H1 (cell line): Measurements from ENCODE around the gene ZNF839. TPM values are rescaled to one million over a fixed set of nuclear protein-coding genes. Genes with fewer than 3 reads are reported as not detected.

Experiments
- CTCF ChIA-PET: fragments of 300-600 bp; sonication (Branson Sonifier 250); formaldehyde crosslinking; loops from one replicate; lab custom pipeline; 2021; ENCODE audit not compliant: partially characterized antibody; lab: Charles Lee
- POLR2A ChIA-PET: fragments of 300-600 bp; sonication (Branson Sonifier 250); formaldehyde crosslinking; loops from one replicate; lab custom pipeline; 2021; ENCODE audit warnings: inconsistent platforms; ENCODE audit not compliant: partially characterized antibody; lab: Charles Lee
- DNase-seq, 2 experiments: peaks; one replicate each; pipeline versions ENCODE4 v3.0.0 to v3.0.0-alpha.2; 2010 to 2022; ENCODE audit warnings: low spot score in 2 of 2, low read depth in 1 of 2, mixed read lengths in 1 of 2
- FAIRE-seq: peaks from 2 replicates; lab custom pipeline; 2011; peaks lifted over from hg19 to GRCh38; lab: Jason Lieb, UNC
- H2AFZ ChIP-seq: 2 replicates; pipeline ENCODE4 v1.8.1; 2012; ENCODE audit warnings: low read length, inconsistent platforms
- H2AK5ac ChIP-seq: 2 replicates; pipeline ENCODE4 v1.6.1; 2013; ENCODE audit warnings: low read depth, low read length
- H2BK120ac ChIP-seq: replicated peaks from 2 replicates; pipeline ENCODE3; 2013; ENCODE audit warnings: low read depth, low read length, inconsistent platforms
- H2BK12ac ChIP-seq: 2 replicates; pipeline ENCODE4 v1.6.1; 2013; ENCODE audit warnings: low read depth, low read length
- H2BK15ac ChIP-seq: 2 replicates; pipeline ENCODE4 v1.6.1; 2013; ENCODE audit warnings: low read length
- H2BK20ac ChIP-seq: 2 replicates; pipeline ENCODE4 v1.6.1; 2013; ENCODE audit warnings: low read length
- H2BK5ac ChIP-seq: 2 replicates; pipeline ENCODE4 v1.6.1; 2013; ENCODE audit warnings: low read depth, low read length
- H3K14ac ChIP-seq: 2 replicates; pipeline ENCODE4 v1.6.1; 2013; ENCODE audit warnings: inconsistent platforms; ENCODE audit not compliant: insufficient read length
- H3K18ac ChIP-seq: 2 replicates; pipeline ENCODE4 v1.6.1; 2013; ENCODE audit warnings: low read length; ENCODE audit errors: extremely low read depth
- H3K23ac ChIP-seq: 2 replicates; pipeline ENCODE4 v1.6.1; 2013; ENCODE audit warnings: inconsistent platforms; ENCODE audit not compliant: insufficient read length
- H3K23me2 ChIP-seq: 2 replicates; pipeline ENCODE4 v1.6.1; 2013; ENCODE audit warnings: low read depth, low read length
- H3K27ac ChIP-seq: 2 replicates; pipeline ENCODE4 v1.6.1; 2011; ENCODE audit warnings: low read depth, low read length, inconsistent platforms
- H3K27me3 ChIP-seq, 4 experiments: replicated peaks in 1 of 4; 1 replicate in 1 of 4; 2 replicates in 3 of 4; pipeline versions ENCODE4 v1.6.1 to v1.8.1; 2011 to 2013; ENCODE audit warnings: low read length in 3 of 4, mild to moderate bottlenecking in 3 of 4, inconsistent platforms in 2 of 4, mixed read lengths in 2 of 4, moderate library complexity in 1 of 4; ENCODE audit not compliant: control insufficient read depth in 3 of 4, insufficient read depth in 3 of 4; ENCODE audit errors: extremely low read depth in 1 of 4
- H3K36me3 ChIP-seq, 4 experiments: 2 replicates each; pipeline versions ENCODE4 v1.6.1 to v1.8.1; 2011 to 2013; ENCODE audit warnings: mild to moderate bottlenecking in 4 of 4, low read length in 3 of 4, moderate library complexity in 2 of 4, control low read depth in 1 of 4, inconsistent platforms in 1 of 4; ENCODE audit not compliant: insufficient read depth in 4 of 4, control insufficient read depth in 2 of 4
- H3K4ac ChIP-seq: replicated peaks from 2 replicates; pipeline ENCODE3; 2013; ENCODE audit warnings: low read length, low read depth, mixed read lengths, inconsistent platforms; ENCODE audit not compliant: insufficient read length
- H3K4me1 ChIP-seq, 4 experiments: replicated peaks in 1 of 4; 1 replicate in 1 of 4; 2 replicates in 3 of 4; pipeline versions ENCODE4 v1.6.1 to v1.8.1; 2011 to 2013; ENCODE audit warnings: low read length in 3 of 4, inconsistent platforms in 2 of 4, mixed read lengths in 1 of 4; ENCODE audit not compliant: insufficient read depth in 4 of 4, control insufficient read depth in 3 of 4
- H3K4me2 ChIP-seq, 2 experiments: 2 replicates each; pipeline versions ENCODE4 v1.6.1 to v1.8.1; 2011 to 2013; ENCODE audit warnings: low read depth in 2 of 2, low read length in 2 of 2, control low read depth in 1 of 2, inconsistent platforms in 1 of 2, mild to moderate bottlenecking in 1 of 2; ENCODE audit not compliant: insufficient read depth in 1 of 2
- H3K4me3 ChIP-seq, 4 experiments: fragments of 200-600, 300-600 bp in 1 of 4; sonication (generic), shearing (Covaris generic), sonication (Bioruptor Twin) in 1 of 4; 2 replicates each; pipeline versions ENCODE4 v1.5.1 to v1.8.1; 2011 to 2016; ENCODE audit warnings: low read length in 4 of 4, low read depth in 3 of 4, control low read depth in 2 of 4, inconsistent platforms in 2 of 4, mild to moderate bottlenecking in 2 of 4, mixed read lengths in 1 of 4, moderate library complexity in 1 of 4; ENCODE audit not compliant: insufficient read depth in 2 of 4; ENCODE audit errors: extremely low read depth in 1 of 4
- H3K56ac ChIP-seq: replicated peaks from 2 replicates; pipeline ENCODE3; 2013; ENCODE audit warnings: low read depth, mild to moderate bottlenecking, mixed read lengths, low read length, inconsistent platforms; ENCODE audit not compliant: insufficient read length
- H3K79me1 ChIP-seq: 2 replicates; pipeline ENCODE4 v1.6.1; 2013; ENCODE audit warnings: low read depth, low read length, control low read depth
- H3K79me2 ChIP-seq, 2 experiments: 2 replicates each; pipeline versions ENCODE4 v1.6.1 to v1.8.1; 2012 to 2013; ENCODE audit warnings: low read length in 2 of 2, mild to moderate bottlenecking in 2 of 2, inconsistent platforms in 1 of 2; ENCODE audit not compliant: insufficient read depth in 2 of 2, control insufficient read depth in 1 of 2
- H3K9ac ChIP-seq, 4 experiments: replicated peaks in 1 of 4; 1 replicate in 1 of 4; 2 replicates in 3 of 4; pipeline versions ENCODE4 v1.6.1 to v1.8.1; 2011 to 2013; ENCODE audit warnings: low read depth in 3 of 4, low read length in 3 of 4, control low read depth in 2 of 4, mild to moderate bottlenecking in 2 of 4, moderate library complexity in 2 of 4, inconsistent platforms in 1 of 4; ENCODE audit errors: extremely low read depth in 1 of 4
- H3K9me3 ChIP-seq, 2 experiments: 2 replicates each; pipeline versions ENCODE4 v1.6.1 to v1.8.1; 2012 to 2013; ENCODE audit warnings: mild to moderate bottlenecking in 2 of 2, moderate library complexity in 2 of 2, control low read depth in 1 of 2, inconsistent platforms in 1 of 2, low read depth in 1 of 2, low read length in 1 of 2, mixed read lengths in 1 of 2; ENCODE audit not compliant: insufficient read depth in 2 of 2
- H4K20me1 ChIP-seq, 2 experiments: replicated peaks in 1 of 2; 2 replicates each; pipeline versions ENCODE3 to v1.8.1; 2011 to 2013; ENCODE audit warnings: inconsistent platforms in 2 of 2, low read length in 2 of 2, mild to moderate bottlenecking in 1 of 2; ENCODE audit not compliant: insufficient read depth in 2 of 2, control insufficient read depth in 1 of 2
- H4K5ac ChIP-seq: 2 replicates; pipeline ENCODE4 v1.6.1; 2013; ENCODE audit warnings: low read length, low read depth, mixed read lengths, inconsistent platforms; ENCODE audit not compliant: insufficient read length
- H4K8ac ChIP-seq: 2 replicates; pipeline ENCODE4 v1.8.0; 2013; ENCODE audit warnings: mild to moderate bottlenecking, moderate library complexity, low read length, inconsistent platforms; ENCODE audit not compliant: insufficient read depth; ENCODE audit errors: extremely low read depth
- H4K91ac ChIP-seq: replicated peaks from 2 replicates; pipeline ENCODE3; 2013; ENCODE audit warnings: low read length, mixed read lengths, inconsistent platforms; ENCODE audit not compliant: insufficient read length
- ASH2L ChIP-seq: fragments of 200-600, 300-600 bp; sonication (generic); IDR thresholded peaks from one replicate; pipeline ENCODE4 v1.7.1; 2017; ENCODE audit warnings: low read length
- BCL11A ChIP-seq, 2 experiments: IDR thresholded peaks; one replicate each; pipeline ENCODE4 v1.6.1; 2011; ENCODE audit warnings: low read depth in 2 of 2, low read length in 2 of 2, mild to moderate bottlenecking in 2 of 2
- BRCA1 ChIP-seq: IDR thresholded peaks from 2 replicates; pipeline ENCODE4 v1.6.1; 2012; ENCODE audit warnings: low read depth, low read length, improper control_type of control experiment
- CHD1 ChIP-seq: IDR thresholded peaks from 2 replicates; pipeline ENCODE4 v1.6.1; 2012; ENCODE audit warnings: low read depth, low read length, improper control_type of control experiment
- GABPA ChIP-seq: IDR thresholded peaks from 2 replicates; pipeline ENCODE4 v1.6.1; 2011; ENCODE audit warnings: mild to moderate bottlenecking, low read length, moderate library complexity, borderline replicate concordance; ENCODE audit not compliant: insufficient read depth
- GTF2F1 ChIP-seq: IDR thresholded peaks from 2 replicates; pipeline ENCODE4 v1.6.1; 2012; ENCODE audit warnings: low read depth, low read length, improper control_type of control experiment, borderline replicate concordance
- KDM5A ChIP-seq: fragments of 200-600 bp; IDR thresholded peaks from 2 replicates; pipeline ENCODE4 v1.7.1; 2012; ENCODE audit warnings: mild to moderate bottlenecking, low read length, inconsistent platforms, mixed read lengths
- POLR2AphosphoS5 ChIP-seq: IDR thresholded peaks from 2 replicates; pipeline ENCODE4 v1.6.1; 2011; ENCODE audit warnings: low read depth, low read length
- RAD21 ChIP-seq, 2 experiments: IDR thresholded peaks in 1 of 2; conservative IDR thresholded peaks in 1 of 2; 2 replicates each; pipeline ENCODE4 v1.6.1; 2011; ENCODE audit warnings: low read depth in 2 of 2, low read length in 2 of 2, improper control_type of control experiment in 1 of 2, inconsistent platforms in 1 of 2, mild to moderate bottlenecking in 1 of 2, moderate library complexity in 1 of 2
- RXRA ChIP-seq: IDR thresholded peaks from 2 replicates; pipeline ENCODE4 v1.6.1; 2011; ENCODE audit warnings: low read depth, mild to moderate bottlenecking, low read length, moderate library complexity; ENCODE audit not compliant: insufficient read depth
- SP1 ChIP-seq: IDR thresholded peaks from 2 replicates; pipeline ENCODE4 v1.6.1; 2011; ENCODE audit warnings: low read depth, low read length
- SP2 ChIP-seq: IDR thresholded peaks from 2 replicates; pipeline ENCODE4 v1.6.1; 2012; ENCODE audit warnings: mild to moderate bottlenecking, low read length, inconsistent platforms
- SP4 ChIP-seq: IDR thresholded peaks from 2 replicates; pipeline ENCODE4 v1.6.1; 2012; ENCODE audit warnings: low read length, inconsistent platforms
- SUZ12 ChIP-seq: fragments of 200-600 bp; sonication (generic); IDR thresholded peaks from 2 replicates; pipeline ENCODE4 v1.6.1; 2012; ENCODE audit warnings: mild to moderate bottlenecking, inconsistent platforms, low read length, moderate library complexity, mixed read lengths
- YY1 ChIP-seq: IDR thresholded peaks from 2 replicates; pipeline ENCODE4 v1.6.1; 2011; ENCODE audit warnings: low read depth, mild to moderate bottlenecking, low read length
- WGBS, 2 experiments: shearing (Covaris generic) in 1 of 2; methylation state at CpG; one replicate each; pipeline versions ENCODE4 v1.1.6 to v1.1.7; 2013 to 2015; ENCODE audit warnings: low lambda C conversion rate in 2 of 2, mixed read lengths in 2 of 2, inconsistent platforms in 1 of 2, low coverage in 1 of 2, missing lambda C conversion rate in 1 of 2; ENCODE audit not compliant: insufficient replicate concordance in 2 of 2, insufficient coverage in 1 of 2, insufficient read length in 1 of 2; ENCODE audit errors: extremely low coverage in 1 of 2, missing lambda C conversion rate in 1 of 2; 5-methylcytosine and 5-hydroxymethylcytosine counted together
- polyA plus RNA-seq, 7 experiments: library from polyadenylated mRNA; depleted of rRNA in 3 of 7; stranded (reverse) in 5 of 7; unstranded in 2 of 7; fragments of >200 nt in 5 of 7; fragments of 200-250 nt in 2 of 7; gene quantifications; 1 replicate in 5 of 7; 2 replicates in 1 of 7; 4 replicates in 1 of 7; pipeline versions ENCODE4 v1.2.1 to v1.2.3, GENCODE V29; 2011 to 2013; ENCODE audit warnings: missing spikeins in 2 of 7, mixed read lengths in 2 of 7
- total RNA-seq: library from RNA; stranded (reverse); fragmentation: NEBNext Ultra II Directional; extraction: Animal tissue kit (Norgen Biotek cat#: 25700); gene quantifications from 2 replicates; pipeline ENCODE4 v1.2.1, GENCODE V29; 2021

ZNF839 gene
- total and polyA plus RNA-seq, 2 of the 8 experiments (the other 6 are each of a cell fraction or from before 2014, with no cell fraction given) = 8.1 to 9.4 TPM

- Histone ChIP-seq H3K36me3 (peaks cover 2 to 25% (median 13%) of the 10 kb centered on the region in 4 experiments; a peak in 5 of 8 replicates), H3K4me3 (no peak overlapping the region), H2AFZ (no peak overlapping the region), H4K8ac (no peak overlapping the region), H3K27ac (no peak overlapping the region), H2BK5ac (no peak overlapping the region), H2BK15ac (no peak overlapping the region), H3K18ac (no peak overlapping the region), H2BK120ac (no peak overlapping the region), H3K4ac (no peak overlapping the region), H2BK20ac (no peak overlapping the region), H3K9ac (no peak overlapping the region), H3K56ac (no peak overlapping the region), H3K14ac (no peak overlapping the region), H3K23me2 (no peaks in the 10 kb centered on the region), H3K23ac (no peak overlapping the region), H4K20me1 (no peaks in the 10 kb centered on the region), H3K9me3 (no peaks in the 10 kb centered on the region), H3K27me3 (no peaks in the 10 kb centered on the region), H2BK12ac (no peak overlapping the region), H4K91ac (no peak overlapping the region), H2AK5ac (no peak overlapping the region), H3K4me1 (no peaks in the 10 kb centered on the region), H4K5ac (no peak overlapping the region), H3K79me2 (no peaks in the 10 kb centered on the region), H3K4me2 (no peak overlapping the region), H3K79me1 (no peaks in the 10 kb centered on the region)
- ChIA-PET CTCF (interaction anchor here (1.3 kb wide), 1 partner anchor 83 kb away, joined by 5 read pairs; no protein-coding TSS in a partner anchor), POLR2A (no interaction called here)
- no peak for DNase-seq
- no peak for FAIRE-seq
- WGBS, 2 experiments = 92% methylated on average over 3 of the region's 3 CpGs; no CpG with 5 or more reads in 1 of the 2 experiments
- TF ChIP-seq RAD21 (IDR thresholded peaks at IDR 0.05 in 1 of 2, conservative IDR thresholded peaks at IDR 0.05 in 1 of 2; ENCODE audit: low read depth in 2 of 2, low read length in 2 of 2) (no peak), CHD1 (no peak), SUZ12 (no peak), KDM5A (no peak), BRCA1 (no peak), YY1 (no peak), GABPA (no peak), ASH2L (no peak), POLR2AphosphoS5 (no peak), GTF2F1 (no peak), SP2 (no peak), SP1 (no peak), SP4 (no peak), RXRA (no peak), BCL11A (IDR thresholded peaks at IDR 0.05; ENCODE audit: low read depth in 2 of 2, low read length in 2 of 2) (no peak)
Measured at GRCh38 chr14:102356280-102356679, 36.7 kb downstream of the ZNF839 start.
